Measurements from ENCODE around the gene IMPA2. TPM values are rescaled to one million over a fixed set of nuclear protein-coding genes. Genes with fewer than 3 reads are reported as not detected.

The IMPA2 gene
- total RNA-seq, 4 donors from 2014 or later = 121 to 235 (median 164) TPM

DNA sequence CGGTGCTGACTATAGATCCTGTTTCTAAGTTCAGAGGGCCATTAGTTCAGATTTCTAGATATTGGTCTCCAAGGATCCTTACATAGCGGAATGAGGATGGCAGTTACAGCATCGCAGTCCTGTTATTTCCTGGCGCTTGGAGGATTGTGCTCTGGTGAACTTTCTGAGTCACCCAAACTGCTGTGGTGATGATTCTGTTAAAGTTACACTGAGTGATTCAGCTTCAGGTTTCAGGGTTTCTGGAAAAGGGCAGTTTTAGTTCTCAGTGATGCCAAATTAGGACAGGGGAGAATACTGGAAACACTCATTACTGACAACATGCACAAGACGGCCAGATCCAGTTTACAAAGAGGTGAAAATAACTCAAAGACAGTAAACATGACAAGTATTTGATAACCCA lies 60.3 kb downstream of the IMPA2 start:
- no peak for DNase-seq
- Histone ChIP-seq H3K36me3 (no peaks in the 10 kb centered on the region), H3K27ac (no peak overlapping the region), H3K4me1 (peaks cover 13 to 32% (median 15%) of the 10 kb centered on the region in 3 donors), H3K9me3 (no peaks in the 10 kb centered on the region), H3K4me3 (no peak overlapping the region), H3K27me3 (peaks cover 0 to 7% (median 0%) of the 10 kb centered on the region in 4 donors)
- intact Hi-C loops (cut with DNase I) = loop anchor here (5.0 to 10.0 kb wide), 3 partner anchors 104 to 307 kb away; no protein-coding TSS in a partner anchor
- 40 to 47% methylated on average over 5 of the region's 5 CpGs for WGBS, 2 donors
- TF ChIP-seq POLR2A (IDR thresholded peaks at IDR 0.05) = no peak
- TF ChIP-seq, protein P1, sequence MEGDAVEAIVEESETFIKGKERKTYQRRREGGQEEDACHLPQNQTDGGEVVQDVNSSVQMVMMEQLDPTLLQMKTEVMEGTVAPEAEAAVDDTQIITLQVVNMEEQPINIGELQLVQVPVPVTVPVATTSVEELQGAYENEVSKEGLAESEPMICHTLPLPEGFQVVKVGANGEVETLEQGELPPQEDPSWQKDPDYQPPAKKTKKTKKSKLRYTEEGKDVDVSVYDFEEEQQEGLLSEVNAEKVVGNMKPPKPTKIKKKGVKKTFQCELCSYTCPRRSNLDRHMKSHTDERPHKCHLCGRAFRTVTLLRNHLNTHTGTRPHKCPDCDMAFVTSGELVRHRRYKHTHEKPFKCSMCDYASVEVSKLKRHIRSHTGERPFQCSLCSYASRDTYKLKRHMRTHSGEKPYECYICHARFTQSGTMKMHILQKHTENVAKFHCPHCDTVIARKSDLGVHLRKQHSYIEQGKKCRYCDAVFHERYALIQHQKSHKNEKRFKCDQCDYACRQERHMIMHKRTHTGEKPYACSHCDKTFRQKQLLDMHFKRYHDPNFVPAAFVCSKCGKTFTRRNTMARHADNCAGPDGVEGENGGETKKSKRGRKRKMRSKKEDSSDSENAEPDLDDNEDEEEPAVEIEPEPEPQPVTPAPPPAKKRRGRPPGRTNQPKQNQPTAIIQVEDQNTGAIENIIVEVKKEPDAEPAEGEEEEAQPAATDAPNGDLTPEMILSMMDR (IDR thresholded peaks at IDR 0.05) = no peak

DNA sequence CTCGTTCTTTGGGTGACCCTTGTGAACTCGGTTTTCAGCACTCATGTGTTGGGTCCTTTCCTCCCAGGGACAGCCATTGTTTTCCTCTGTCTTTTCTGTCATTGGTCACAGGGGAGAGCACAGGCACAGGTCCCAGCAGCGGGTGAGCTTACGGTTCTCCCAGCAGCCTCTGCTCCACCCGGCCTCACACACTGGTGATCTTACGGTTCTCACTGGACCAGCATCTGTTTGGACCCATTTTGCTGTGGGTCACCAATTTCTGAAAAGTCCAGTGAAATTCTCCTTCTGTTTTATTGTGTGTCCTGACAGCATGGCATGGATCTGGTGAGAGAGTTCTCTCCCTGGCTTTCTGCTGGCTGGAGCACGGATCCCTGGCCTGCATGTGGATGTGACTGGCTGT lies 62.5 kb downstream of the IMPA2 start:
- DNase-seq = no peak
- Histone ChIP-seq H3K9me3 (no peaks in the 10 kb centered on the region), H3K4me1 (peaks cover under 1 to 10% (median 4%) of the 10 kb centered on the region in 3 donors), H3K36me3 (no peaks in the 10 kb centered on the region), H3K4me3 (no peak overlapping the region), H3K27me3 (no peaks in the 10 kb centered on the region), H3K27ac (no peak overlapping the region)
- TF ChIP-seq POLR2A (IDR thresholded peaks at IDR 0.05) = no peak
- TF ChIP-seq, protein P1 (IDR thresholded peaks at IDR 0.05) = no peak
- intact Hi-C loops (cut with DNase I) = loop anchor here (5.0 to 10.0 kb wide), 3 partner anchors 107 to 309 kb away; no protein-coding TSS in a partner anchor
- 62 to 82% methylated on average over 7 of the region's 7 CpGs for WGBS, 2 donors

DNA sequence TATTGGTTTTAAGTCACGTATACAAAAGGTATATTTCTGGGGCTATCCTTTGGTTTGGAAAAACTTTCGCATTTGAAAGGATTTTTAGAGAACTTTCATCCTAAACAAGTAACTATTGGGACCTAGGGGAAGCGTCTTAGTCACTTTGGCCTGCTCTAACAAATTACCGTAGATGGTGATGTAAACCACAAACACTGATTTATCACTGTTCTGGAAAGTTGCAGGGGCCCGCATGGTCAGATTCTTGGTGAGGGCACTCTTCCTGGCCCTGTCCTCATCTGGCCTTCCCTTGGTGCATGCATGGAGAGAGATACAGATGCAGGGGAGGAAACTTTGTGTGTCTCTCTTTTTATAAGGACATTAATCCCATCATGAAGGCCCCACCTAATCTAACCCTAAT lies 63.3 kb downstream of the IMPA2 start:
- intact Hi-C loops (cut with DNase I) = loop anchor here (5.0 to 10.0 kb wide), 3 partner anchors 107 to 310 kb away; no protein-coding TSS in a partner anchor
- Histone ChIP-seq H3K4me1 (peaks cover 0 to 2% (median 0%) of the 10 kb centered on the region in 3 donors), H3K4me3 (no peak overlapping the region), H3K36me3 (no peaks in the 10 kb centered on the region), H3K9me3 (no peaks in the 10 kb centered on the region), H3K27ac (no peak overlapping the region), H3K27me3 (no peaks in the 10 kb centered on the region)
- TF ChIP-seq, protein P1 (IDR thresholded peaks at IDR 0.05) = no peak
- no peak for TF ChIP-seq POLR2A (IDR thresholded peaks at IDR 0.05)
- DNase-seq = no peak
- WGBS, 2 donors = 69 to 76% methylated on average over 5 of the region's 5 CpGs

DNA sequence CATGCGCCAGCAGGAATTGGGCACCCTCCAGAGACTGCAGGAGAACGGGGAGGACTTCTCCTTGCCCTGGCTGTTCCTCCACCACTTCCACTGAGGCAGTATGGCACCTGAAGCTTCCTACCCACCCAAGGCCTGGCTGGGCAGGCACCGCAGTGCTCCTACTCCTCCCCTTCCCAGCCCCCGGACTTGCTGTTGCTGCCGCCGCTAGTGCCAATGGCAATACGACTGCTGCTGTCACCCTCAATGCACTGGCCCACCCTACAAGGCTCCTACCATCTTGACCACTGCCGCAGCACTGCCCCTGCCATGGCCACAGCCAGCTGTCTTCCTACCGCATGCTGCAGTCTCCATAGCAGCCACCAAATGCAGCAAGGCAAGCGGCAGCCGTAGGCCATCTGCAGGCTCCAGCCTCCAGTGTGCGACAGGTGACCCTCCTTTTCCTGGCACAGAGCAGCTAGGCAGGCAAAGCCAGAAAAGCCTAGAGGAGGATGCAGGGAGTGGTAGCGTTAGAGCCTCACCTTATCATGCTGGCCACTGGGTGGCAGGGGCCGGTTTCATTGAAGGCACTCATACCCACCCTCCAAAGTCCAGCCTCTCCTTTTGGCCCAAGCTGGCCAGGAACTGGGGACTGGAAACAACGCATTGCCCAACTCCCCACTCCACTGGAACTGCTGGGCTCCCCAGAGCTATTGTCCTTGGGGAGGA lies 64.9 kb downstream of the IMPA2 start:
- intact Hi-C loops (cut with DNase I) = loop anchor here (10.0 kb wide), 2 partner anchors 199 to 311 kb away; no protein-coding TSS in a partner anchor
- Histone ChIP-seq H3K27ac (no peak overlapping the region), H3K9me3 (no peaks in the 10 kb centered on the region), H3K36me3 (no peaks in the 10 kb centered on the region), H3K4me3 (no peak overlapping the region), H3K27me3 (no peaks in the 10 kb centered on the region), H3K4me1 (no peaks in the 10 kb centered on the region)
- no peak for DNase-seq
- WGBS, 2 donors = 77 to 95% methylated on average over 9 of the region's 15 CpGs
- TF ChIP-seq, protein P1 (IDR thresholded peaks at IDR 0.05) = no peak
- no peak for TF ChIP-seq POLR2A (IDR thresholded peaks at IDR 0.05)

DNA sequence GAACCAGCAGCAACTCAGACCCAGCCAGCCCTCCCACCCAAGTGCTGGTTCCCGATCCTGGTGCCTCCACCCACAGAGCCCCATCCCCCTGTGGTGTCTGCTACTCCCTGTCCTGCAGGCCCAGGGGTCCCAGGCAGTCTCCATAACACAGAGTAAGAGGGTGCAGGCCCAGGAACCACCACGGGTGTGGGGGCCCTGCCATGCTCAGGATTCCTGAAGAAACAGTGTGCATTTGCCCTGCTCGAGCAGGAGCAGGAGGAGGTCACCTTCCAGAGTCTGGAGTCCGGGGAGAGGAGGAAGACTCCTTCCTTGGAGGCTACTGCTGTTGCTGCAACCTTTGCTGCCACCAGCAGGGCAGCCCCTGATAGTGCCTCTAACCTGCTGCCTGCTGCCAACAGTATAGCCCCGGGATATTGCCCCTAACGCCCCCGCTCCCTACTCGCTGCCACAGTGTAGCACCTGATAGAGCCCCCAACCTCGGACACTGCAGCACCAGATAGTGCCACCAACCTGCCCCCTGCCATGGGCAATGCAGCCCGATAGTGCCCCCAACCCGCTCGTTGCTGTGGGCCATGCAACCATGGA lies 65.5 kb downstream of the IMPA2 start:
- DNase-seq = no peak
- 80% methylated on average over 2 of the region's 12 CpGs; no CpG with 5 or more reads in 1 of the 2 donors for WGBS, 2 donors

More for the DNA sequence above, 65.5 kb downstream of the IMPA2 start:
- H3K36me3 ChIP-seq = no peaks in the 10 kb centered on the region
- H3K27me3 ChIP-seq = no peaks in the 10 kb centered on the region
- intact Hi-C loops (cut with DNase I) = loop anchor here (10.0 kb wide), 2 partner anchors 198 to 312 kb away; no protein-coding TSS in a partner anchor
- TF ChIP-seq POLR2A (IDR thresholded peaks at IDR 0.05) = no peak
- TF ChIP-seq, protein P1 (IDR thresholded peaks at IDR 0.05) = peak in 1 of 6 experiments; percentile 30
- no peak overlapping the region for H3K27ac ChIP-seq
- no peaks in the 10 kb centered on the region for H3K9me3 ChIP-seq
- H3K4me1 ChIP-seq = no peaks in the 10 kb centered on the region
- no peak overlapping the region for H3K4me3 ChIP-seq
